ENCODE results near the gene C4orf50. TPM values are rescaled to one million over a fixed set of nuclear protein-coding genes. Genes with fewer than 3 reads are reported as not detected.

The C4orf50 gene
- total and polyA plus RNA-seq, 11 donors, result 0.05 to 0.11 TPM; not detected in 9

DNA sequence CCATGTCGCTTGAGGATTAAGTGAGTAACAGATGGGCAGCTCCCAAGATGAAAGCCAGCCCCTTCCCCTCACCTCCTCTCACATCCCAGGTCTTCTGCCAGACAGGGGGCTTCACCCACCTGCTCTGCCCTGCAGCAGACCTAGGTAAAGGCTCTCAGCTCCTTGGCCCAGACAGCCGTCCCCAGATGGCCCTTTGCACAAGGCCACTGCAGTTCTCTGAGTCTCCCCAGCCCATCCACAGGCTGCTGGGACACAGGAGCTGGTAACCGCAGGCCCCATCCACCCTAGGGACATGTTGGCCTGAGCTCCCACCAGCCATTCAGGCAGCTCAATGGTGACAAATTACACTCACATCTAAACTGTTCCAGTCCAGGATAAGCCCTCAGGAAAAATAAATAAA is 15.3 kb downstream of the C4orf50 start:
- Histone ChIP-seq H3K9me3 (no peaks in the 10 kb centered on the region), H3K27me3 (peaks cover 0 to 53% (median 5%) of the 10 kb centered on the region in 9 donors), H3K4me1 (peaks cover 0 to under 1% (median 0%) of the 10 kb centered on the region in 12 donors), H3K4me3 (no peak overlapping the region), H3K27ac (no peak overlapping the region), H3K36me3 (no peaks in the 10 kb centered on the region)
- ATAC-seq (no peak), DNase-seq (no peak)
- intact Hi-C loops (cut with DNase I), result loop anchor here in 1 of 10 donors (5.0 kb wide), 1 partner anchor 324 kb away; no protein-coding TSS in a partner anchor
- WGBS, 4 donors, result 63 to 75% (median 72%) methylated on average over 3 of the region's 3 CpGs
- TF ChIP-seq, protein P1, sequence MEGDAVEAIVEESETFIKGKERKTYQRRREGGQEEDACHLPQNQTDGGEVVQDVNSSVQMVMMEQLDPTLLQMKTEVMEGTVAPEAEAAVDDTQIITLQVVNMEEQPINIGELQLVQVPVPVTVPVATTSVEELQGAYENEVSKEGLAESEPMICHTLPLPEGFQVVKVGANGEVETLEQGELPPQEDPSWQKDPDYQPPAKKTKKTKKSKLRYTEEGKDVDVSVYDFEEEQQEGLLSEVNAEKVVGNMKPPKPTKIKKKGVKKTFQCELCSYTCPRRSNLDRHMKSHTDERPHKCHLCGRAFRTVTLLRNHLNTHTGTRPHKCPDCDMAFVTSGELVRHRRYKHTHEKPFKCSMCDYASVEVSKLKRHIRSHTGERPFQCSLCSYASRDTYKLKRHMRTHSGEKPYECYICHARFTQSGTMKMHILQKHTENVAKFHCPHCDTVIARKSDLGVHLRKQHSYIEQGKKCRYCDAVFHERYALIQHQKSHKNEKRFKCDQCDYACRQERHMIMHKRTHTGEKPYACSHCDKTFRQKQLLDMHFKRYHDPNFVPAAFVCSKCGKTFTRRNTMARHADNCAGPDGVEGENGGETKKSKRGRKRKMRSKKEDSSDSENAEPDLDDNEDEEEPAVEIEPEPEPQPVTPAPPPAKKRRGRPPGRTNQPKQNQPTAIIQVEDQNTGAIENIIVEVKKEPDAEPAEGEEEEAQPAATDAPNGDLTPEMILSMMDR (IDR thresholded peaks at IDR 0.05), result no peak
- TF ChIP-seq POLR2A (IDR thresholded peaks at IDR 0.05), result no peak

DNA sequence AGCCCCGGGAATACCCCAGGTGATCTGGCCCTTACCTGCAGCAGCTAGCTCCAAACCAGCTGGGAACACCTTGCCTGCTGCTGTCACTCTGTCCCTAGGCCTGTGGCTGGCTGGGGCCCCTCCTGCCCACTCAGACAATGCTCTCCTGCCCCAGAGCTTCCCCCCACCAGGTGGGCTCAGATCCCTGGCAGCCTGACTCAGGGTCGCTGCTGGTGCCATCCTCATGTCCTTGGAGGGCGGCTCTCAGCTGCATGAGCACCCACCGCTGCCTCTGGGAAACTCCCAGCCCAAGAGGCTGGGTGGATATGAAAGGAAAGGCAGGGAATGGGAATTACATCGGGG is 15.8 kb downstream of the C4orf50 start:
- intact Hi-C loops (cut with DNase I), result loop anchor here in 1 of 10 donors (5.0 kb wide), 1 partner anchor 325 kb away; no protein-coding TSS in a partner anchor
- no peak overlapping the region for H3K27ac ChIP-seq
- no peaks in the 10 kb centered on the region for H3K9me3 ChIP-seq
- H3K4me1 ChIP-seq, result no peaks in the 10 kb centered on the region
- 78 to 86% (median 83%) methylated on average over 5 of the region's 5 CpGs for WGBS, 4 donors
- TF ChIP-seq, protein P1 (IDR thresholded peaks at IDR 0.05), result no peak
- TF ChIP-seq POLR2A (IDR thresholded peaks at IDR 0.05), result no peak
- DNase-seq (peak in 1 of 5 donors; percentile 11), ATAC-seq (no peak)
- H3K27me3 ChIP-seq, result peaks cover 0 to 50% (median 5%) of the 10 kb centered on the region in 9 donors
- no peaks in the 10 kb centered on the region for H3K36me3 ChIP-seq
- no peak overlapping the region for H3K4me3 ChIP-seq

DNA sequence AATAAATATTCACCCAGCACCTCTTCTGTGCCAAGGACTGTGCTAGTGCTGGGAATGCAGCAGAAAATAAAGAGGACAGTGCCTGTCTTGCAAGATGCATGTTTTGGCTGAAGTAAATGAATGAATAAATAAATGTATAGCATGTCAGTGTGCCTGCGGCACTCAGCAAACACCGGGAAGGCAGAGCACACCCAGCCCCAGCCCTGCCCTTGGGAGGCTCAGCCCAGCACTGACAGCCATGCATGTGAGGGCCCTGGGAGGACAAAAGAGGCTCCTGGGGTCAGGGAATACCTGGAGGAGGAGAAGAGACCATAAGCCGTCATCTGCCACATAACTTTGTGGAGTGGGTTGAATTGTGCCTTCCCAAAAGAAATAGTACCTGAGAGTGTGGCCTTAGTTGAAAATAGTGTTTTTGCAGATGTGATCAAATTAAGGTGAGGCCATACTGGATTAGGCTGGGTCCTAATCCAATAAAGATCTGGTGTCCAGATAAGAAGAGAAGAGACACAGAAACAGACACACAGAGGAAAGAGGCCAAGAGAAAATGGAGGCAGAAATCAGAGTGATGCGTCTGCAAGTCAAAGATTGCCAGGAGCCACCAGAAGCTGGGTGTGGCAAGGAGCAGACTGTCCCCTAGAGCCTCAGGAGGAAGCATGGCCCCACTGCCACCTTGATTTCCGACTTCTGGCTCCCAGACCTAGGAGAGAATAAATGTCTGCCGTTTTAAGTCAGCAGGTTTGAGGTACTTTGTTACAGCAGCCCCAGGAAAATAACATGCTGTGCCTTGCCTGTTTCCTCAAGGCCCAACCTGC is 16.3 kb downstream of the C4orf50 start:
- WGBS, 4 donors, result 60 to 72% (median 69%) methylated on average over 6 of the region's 6 CpGs

More for the DNA sequence above, 16.3 kb downstream of the C4orf50 start:
- no peaks in the 10 kb centered on the region for H3K4me1 ChIP-seq
- ATAC-seq, result no peak
- no peak for TF ChIP-seq POLR2A (IDR thresholded peaks at IDR 0.05)
- TF ChIP-seq, protein P1 (IDR thresholded peaks at IDR 0.05), result no peak
- intact Hi-C loops (cut with DNase I), result loop anchor here in 1 of 10 donors (5.0 kb wide), 1 partner anchor 325 kb away; no protein-coding TSS in a partner anchor
- H3K36me3 ChIP-seq, result no peaks in the 10 kb centered on the region
- H3K27me3 ChIP-seq, result peaks cover 0 to 44% (median 5%) of the 10 kb centered on the region in 9 donors
- H3K4me3 ChIP-seq, result no peak overlapping the region
- DNase-seq, result no peak
- H3K27ac ChIP-seq, result no peak overlapping the region
- H3K9me3 ChIP-seq, result no peaks in the 10 kb centered on the region

All from heart left ventricle (tissue), 16 donors.